KBM-7 (cell line): ENCODE measurements around the gene DSC2.
"Not testable (repeated sequence)": the region's sequence is repeated elsewhere in the genome, so short reads cannot be mapped to it uniquely, and the experiment has no call there.

Source experiments
- DNase-seq: peaks from one replicate; pipeline ENCODE4 v3.0.0-alpha.2; 2015
- in situ Hi-C: fragments of 300-500 bp; cut with MboI; formaldehyde crosslinking; loops from 2 replicates; pipeline ENCODE4 v1.14.3; 2020; ENCODE audit warnings: low sequenced_read_pairs, low pct_unique_long_range_greater_than_20kb, mixed read lengths

Gene DSC2

DNA sequence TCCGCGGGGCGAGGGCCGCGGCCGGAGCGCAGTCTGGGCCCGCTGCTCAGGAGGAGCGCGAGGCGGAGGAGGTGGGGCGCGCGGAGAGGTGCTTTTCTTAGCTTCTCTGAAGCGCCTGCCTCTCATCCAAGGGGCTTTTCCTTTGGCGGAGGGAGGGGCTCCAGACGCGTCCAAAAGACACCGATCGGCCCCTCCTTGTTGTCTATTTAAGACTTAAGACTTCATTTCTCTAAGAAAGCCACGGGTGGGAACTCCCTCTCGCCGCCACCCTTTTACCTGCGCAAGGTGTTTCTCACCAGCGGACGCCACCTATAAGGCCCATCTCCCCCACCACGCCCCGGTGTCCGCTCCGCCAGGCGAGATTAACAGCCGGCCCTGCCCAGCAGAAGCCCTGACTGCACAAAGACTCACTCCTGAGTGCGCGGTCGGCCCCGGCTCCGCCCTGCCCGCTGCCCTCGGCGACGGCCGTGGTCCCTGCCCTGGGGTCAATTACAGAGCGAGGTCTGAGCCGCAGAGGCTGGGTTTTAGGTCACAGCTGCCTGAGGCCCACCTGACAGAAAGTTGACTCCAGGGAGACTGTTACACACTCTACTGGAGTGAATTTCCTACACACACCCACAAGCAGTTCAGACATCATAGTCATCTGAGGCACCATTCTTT lies at the start of gene DSC2:
Gene DSC2 (minus strand): TSS at position 397 of the 660 bp plus-strand sequence. CDS start 450 bp downstream, outside the sequence.
- in situ Hi-C loops, result no loop called here
- DNase-seq, result peak; percentile 62

DNA sequence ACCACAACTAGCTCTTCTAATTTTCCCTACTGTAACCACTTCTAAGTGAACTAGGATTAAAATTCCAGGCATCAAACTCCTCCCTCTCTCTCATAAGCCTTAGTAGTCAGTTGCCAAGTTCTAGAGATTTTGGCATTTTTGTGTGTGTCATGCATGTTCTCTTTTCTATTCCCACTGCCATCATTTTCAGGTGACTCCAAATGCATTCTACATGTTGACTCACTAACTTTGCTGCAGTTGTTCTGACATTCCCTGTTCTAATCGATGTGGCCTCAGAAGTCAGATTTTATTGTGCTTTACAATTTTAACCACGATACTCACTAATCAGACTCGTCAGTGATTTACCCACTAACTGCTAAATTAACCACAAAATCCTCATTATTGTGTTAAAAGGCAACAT lies 47.1 kb upstream of the DSC2 start:
- in situ Hi-C loops, result no loop called here
- DNase-seq, result no peak

DNA sequence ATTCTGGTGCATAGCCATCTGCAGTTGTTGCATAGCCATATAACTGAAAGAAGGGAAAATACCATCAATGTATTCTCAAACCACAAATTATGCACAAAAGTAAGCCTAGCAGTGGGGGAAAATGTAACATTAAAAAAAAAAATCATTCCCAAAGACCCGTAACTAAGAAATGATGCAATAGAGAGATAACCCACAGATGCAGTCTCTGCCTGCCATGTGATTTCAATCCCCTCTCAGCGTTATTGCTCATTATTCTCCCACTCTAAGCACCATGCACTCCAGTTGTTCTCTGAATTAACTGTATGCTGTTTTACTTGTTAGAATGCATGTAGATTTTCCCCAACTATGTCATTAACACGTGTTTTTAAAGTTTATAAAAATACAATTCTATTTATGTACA lies 46.4 kb upstream of the DSC2 start:
- in situ Hi-C loops, result no loop called here
- DNase-seq, result no peak

DNA sequence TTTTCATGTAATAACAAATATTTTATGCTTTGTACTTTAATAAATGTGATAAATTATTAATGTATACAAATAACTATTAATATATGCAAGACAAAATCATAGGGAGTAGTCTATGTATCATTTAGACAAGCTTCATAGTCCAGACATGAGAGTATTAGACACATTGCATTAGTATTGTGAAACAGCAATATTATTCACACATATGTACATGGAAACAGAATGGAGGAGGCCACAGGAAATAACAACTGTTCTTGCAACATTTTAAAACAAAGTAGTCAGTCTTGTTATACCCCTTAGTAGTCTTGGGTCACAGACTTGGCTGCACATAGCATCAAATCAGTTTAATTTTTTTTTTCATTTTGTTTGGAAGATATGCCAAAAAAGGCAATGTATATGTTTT lies 44.6 kb upstream of the DSC2 start:
- in situ Hi-C loops, result no loop called here
- no peak for DNase-seq

DNA sequence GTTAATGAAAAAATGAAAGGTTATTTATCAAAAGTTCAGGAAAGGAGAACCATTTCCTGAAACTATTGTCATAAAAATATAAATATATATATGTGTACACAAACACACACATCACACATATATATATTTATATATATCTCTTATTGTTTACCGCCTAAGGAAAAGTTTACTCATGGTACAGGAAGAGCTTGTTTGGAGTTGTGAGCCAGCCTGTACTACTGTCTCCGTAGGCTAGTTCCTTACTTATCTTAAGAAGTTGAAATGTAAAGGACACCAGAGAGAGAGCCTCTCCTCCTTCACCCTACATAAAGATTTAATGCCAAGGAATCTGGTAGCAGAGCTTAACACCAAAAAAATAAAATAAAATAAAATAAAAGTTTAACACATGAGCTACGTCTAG lies 40.8 kb upstream of the DSC2 start:
- no peak for DNase-seq
- in situ Hi-C loops, result no loop called here

DNA sequence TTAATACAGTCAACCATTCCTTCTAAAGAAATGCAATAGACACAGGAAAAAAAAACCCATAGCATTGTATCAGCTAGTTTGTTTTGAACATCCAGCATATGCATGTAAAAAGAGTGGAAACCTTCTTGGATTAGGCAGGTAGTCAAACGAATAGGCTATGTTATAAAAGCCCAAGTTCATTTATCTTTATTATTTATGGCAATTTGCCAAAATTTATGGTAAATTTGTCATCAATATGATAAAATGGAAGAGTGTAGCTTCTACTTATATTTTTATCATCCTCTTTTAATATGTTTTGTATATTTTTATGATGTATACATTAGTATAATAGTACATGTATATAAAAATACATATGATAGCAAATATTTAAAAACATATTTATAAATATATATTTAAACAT lies 36.5 kb upstream of the DSC2 start:
- DNase-seq, result no peak
- in situ Hi-C loops, result no loop called here

DNA sequence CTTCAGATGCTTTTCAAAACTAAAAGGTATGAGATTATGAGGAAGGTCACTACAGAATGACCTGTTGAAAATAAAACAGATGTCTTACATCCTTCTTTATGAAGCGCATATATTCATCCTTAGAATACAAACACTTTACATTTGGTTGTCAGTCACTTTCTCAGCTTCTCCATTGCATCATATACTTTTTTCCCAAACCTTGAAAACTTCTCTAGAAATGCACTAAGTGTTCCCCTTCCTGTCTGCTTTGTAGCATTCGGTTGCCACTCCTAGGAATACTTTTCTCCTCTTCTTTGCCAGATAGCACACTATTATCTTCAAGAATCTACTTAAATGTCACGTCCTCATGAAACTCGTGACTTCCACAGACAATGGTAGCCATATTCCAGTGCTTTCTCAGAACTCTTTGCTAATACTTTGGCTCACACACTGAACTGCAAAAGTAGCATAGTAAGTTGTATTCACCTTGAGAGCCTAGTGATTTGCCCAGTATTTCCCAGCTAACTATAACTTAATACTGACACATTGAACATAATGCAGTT lies 32.8 kb upstream of the DSC2 start:
- in situ Hi-C loops, result no loop called here

DNA sequence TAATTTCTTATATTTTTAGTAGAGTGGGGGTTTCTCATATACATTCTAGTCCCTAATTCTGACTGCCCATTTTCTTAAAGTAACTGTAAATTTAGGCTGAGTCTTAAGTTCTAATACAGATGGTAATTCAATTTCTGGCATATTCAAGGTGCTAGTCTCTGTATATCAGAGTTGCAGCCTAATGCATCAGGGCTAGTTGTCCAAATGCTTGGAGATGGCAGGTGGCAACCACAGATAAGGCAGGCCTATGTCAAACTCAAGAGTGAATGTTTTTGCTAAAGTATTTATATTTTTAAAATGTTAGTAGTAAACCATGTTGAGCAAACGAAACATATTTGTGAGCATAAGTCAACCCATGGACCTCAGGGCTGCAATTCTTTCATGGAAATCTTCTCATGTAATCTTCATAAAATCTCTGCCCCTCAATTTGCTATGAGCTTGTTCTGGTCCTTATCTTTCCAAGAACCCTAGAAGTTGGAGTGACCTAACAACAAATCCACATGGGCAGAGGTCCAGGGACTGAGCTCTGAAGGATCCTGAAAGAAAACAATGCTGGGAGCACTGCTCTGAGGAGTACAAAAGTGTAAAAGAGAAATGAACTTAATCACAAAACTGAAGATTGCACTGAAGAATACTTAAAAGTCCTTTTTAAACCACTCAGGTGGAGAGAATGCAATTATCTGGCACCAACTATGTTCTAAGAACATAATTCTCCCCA lies 27.3 kb upstream of the DSC2 start:
- DNase-seq, result no peak
- in situ Hi-C loops, result no loop called here

More for the DNA sequence above, 32.8 kb upstream of the DSC2 start:
- DNase-seq, result no peak

DNA sequence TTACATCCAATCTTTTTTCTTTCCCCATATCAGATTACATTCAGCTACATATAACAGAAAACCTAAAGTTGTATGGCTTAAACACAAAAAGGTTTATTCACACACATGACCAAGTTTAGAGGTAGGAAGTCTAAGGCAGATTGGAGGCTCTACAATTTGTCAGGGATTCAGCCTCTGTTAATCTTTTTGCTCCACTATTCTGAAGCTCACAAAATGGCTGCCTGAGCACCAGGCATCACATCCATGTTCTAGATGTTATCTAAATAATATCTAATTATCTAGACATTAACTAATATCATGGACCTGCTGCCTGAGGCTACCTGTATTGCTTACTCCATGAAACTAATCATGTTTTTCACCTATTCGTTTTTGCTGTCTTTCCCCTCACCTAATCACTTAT lies 23.7 kb upstream of the DSC2 start:
- DNase-seq, result no peak
- in situ Hi-C loops, result no loop called here

DNA sequence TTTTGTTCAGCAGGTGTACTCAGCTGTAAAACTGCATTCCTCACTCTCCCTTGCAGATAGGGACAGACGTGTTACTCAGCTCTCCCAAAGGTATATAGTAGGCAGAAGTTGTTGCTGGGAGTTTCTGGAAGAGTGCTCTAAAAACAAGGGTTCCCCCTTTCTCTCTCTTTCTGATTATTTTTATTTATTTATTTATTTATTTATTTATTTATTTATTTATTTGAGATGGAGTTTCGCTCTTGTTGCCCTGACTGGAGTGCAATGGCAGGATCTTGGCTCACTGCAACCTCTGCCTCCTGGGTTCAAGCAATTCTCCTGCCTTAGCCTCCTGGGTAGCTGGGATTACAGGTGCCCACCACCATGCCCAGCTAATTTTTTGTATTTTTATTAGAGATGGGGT lies 20.9 kb upstream of the DSC2 start:
- in situ Hi-C loops, DNase-seq: not testable (repeated sequence)

DNA sequence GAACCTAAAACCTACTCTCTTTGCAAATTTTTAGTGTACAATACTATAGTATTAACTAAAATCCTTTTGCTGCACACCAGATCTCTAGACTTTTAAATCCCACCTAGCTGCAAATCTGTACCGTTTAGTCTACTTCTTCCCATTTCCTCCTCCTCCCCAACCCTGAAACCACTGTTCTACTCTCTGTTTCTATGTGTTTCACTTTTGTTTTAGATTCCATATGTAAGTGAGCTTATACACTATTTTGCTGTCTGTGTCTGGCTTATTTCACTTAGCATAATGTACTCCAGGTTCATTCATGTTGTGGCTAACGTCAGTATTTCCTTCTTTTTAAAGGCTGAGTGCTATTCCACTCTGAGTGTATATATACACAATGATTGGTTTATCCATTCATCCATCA lies 18.4 kb upstream of the DSC2 start:
- in situ Hi-C loops, result no loop called here
- DNase-seq, result no peak

DNA sequence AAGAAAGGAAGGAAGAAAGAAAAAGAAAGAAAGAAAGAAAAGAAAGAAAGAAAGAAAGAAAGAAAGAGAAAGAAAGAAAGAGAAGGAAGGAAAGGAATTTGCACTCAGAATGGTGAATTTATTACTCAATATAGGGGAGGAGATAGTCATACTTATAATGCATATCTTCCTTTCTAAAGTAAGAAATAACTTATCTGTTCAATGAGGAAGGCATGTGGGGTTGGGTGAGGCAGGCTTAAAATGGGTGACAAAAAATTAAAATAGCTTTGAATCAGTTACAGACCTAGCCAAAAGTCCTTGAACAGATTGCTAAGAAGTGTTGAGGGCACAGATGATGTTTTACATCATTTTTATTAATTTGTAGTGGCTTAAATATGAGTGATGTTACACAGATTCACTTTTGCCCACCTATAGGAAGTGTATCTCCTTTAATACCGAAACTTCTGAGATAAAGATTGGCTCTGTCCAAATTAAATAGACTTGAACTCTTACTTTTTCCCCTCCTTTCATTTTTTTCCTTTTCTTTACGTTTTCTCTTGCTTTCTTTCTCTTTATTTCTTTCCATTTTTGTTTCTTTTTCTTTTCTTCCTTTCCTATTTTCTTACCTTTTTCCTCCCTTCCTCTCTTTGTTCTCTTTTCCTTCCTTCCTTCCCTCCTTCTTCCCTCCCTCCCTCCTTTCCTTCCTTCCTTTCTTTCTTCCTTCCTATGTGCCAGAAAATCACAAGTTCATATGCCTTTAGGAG lies 14.8 kb upstream of the DSC2 start:
- no peak for DNase-seq
- in situ Hi-C loops, result no loop called here

DNA sequence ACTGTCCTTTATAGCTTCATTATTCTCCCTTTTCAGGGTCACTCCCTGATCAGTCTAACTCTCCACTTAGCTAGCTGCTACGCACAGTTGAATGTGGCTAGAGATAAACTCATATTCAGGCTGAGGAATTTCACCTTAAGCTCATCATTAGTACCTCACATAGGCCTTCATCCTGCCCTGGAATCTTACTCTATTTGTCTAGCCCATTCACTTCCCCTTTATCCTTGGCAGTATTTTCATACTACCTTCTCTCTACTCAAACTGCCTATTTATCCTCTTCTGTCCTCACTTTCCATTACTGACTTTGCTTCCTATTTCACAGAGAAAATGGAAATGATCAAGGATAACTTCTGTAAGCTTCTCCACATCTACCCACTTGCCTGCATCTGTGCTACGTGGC lies 10.6 kb upstream of the DSC2 start:
- in situ Hi-C loops, result no loop called here

DNA sequence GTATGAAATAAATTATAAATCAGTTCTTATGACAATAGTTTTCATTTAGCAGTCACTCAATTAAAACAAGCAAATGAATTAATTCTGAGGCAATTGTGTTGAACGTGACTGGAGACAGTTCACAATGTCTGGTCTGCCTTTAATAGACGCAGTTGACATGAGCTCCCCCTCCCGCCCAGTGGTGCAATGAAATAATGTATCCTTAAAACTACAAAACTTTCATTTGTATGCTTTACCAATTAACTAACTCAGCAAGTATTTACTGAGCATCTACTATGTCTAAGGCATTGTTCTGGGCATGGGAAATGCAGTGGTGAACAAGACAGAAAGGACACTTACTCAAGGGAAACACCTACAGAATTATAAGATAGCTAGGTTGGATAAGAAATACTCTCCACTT lies 3.5 kb upstream of the DSC2 start:
- in situ Hi-C loops, result no loop called here
- DNase-seq, result no peak

More for the DNA sequence above, 10.6 kb upstream of the DSC2 start:
- DNase-seq, result no peak

DNA sequence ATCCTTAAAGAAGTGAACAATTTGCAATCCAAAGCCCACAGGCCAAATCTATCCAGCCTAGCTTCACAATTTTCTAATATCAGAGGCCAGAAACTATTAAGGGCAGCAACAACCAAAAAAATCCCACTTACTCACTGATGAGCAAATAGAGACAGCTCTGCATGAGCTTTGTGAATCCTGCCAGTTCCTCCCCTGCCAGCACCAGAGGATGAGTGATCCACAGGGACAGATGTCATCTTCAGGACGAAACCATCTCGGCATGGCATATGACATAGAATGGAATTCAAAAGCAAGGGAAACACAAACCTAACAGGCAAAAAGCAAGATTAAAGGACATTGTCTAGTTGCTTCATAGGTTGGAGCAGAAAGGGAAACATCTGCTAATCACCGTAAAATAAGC lies 2.2 kb upstream of the DSC2 start:
- no peak for DNase-seq
- in situ Hi-C loops, result no loop called here

DNA sequence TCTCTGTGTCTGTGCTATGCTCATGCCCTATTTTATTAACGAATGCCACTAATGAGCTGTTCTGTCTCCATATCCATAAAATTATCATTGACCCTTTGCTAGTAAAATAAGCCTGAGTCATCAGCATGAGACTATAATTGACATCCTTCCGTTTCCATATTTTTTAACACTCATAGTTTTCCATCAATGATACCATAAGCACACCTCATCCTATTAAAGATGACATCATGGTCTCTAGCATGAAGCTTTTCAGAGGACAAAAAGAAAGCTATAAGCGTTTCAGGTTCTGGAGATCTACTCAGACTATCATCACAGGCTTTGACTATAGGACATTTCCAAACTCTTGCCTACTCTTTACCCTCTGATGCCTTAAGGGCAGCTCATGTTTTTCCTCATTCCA lies 1.2 kb upstream of the DSC2 start:
- in situ Hi-C loops, result no loop called here
- no peak for DNase-seq

DNA sequence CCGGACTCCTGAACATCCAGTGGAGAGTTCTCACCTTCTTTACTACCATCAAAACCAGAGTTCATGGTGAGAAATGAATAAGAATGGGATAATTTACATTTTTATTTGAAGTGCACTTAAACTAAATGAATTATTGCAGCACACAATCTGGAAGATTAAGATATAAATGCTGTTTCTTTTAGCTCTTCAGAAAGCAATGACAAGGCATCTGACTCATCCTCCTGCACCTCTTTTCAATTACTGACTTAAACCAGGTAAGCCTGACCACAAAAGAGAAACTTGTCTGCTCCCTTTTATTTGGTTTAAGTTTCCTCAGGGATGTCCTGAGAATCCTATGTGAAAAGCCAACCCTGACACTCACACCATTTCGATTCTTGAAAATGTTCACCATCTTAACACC lies 720 bp upstream of the DSC2 start:
- no peak for DNase-seq
- in situ Hi-C loops, result no loop called here

DNA sequence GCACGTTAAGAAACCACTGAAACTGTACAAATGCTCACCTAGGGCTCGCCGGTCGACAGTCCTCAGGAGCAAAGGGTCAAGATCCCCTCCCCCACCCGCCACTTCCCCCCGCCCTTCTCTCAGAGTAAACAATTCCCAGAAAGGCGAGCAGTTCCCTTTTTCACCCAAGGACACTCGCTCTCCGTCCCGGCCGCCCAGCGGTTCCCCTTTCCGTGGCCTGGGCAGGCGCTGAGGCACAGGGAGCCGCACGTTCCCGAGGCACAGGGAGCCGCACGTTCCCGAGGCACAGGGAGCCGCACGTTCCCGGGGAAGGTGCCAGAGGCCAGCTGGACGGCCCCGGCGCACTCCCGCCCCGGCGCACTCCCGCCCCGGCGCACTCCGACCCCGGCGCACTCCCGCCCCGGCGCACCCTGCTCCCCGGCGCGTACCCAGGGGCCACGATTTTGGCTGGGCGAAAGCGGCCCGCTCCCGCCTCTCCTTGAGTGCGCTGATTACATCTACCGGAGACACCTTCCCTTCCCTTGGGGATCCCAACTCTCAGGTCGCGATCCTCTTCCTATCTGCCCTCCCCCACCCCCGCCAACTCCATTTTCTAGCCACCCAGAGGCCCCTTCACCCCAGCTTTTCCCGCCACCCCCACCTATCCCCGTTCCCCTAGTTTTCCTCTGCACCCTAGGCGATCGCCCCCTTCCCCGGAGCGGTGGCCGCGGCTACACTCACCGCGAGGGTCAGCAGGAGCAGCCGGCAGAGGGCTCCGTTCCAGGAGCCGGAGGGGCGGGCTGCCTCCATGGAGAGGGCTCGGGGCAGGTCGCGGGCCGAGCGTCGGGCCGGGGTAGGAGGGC lies 817 bp downstream of the DSC2 start:
- in situ Hi-C loops, result no loop called here
- peak; percentile 80 for DNase-seq

DNA sequence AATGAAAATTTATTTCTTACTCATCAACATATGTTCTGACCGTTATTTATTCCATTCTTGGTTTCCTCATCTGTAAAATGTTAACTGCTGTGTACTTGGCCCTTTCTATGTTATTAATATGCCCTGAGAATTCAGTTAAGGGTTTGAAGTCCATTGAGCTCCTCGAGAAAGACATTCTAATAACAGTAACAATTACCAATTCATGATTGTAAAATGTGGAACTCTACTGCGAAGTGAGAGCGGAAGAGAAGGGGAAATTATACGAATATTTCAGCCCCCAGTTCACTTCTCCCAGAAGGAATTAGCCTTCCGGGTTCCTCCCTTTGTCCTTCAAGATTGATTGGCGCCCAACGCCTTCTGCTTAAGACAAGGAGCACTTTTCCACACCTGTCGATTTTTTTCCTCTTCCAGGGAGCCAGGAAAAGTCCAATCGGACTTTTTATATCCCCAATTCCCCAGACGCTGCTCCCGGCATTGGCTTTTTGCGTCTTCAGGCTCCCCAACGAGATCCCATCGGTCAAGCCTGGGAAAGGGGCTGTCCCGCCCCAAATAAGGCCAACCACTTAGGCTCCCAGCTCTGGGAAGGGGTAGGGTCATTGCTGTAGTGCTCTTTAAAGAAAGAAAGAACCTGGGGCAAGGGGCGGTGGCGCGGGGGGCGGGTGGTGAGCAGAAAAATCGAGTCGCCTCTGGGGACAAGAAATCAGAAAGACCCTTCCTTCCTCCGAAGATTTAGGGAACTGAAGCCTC lies 1.6 kb downstream of the DSC2 start:
- DNase-seq, result no peak
- in situ Hi-C loops, result no loop called here
